ENCODE data around the gene DYRK1B. TPM values are rescaled to one million over a fixed set of nuclear protein-coding genes. Genes with fewer than 3 reads are reported as not detected.
"Not testable (repeated sequence)": the region's sequence is repeated elsewhere in the genome, so short reads cannot be mapped to it uniquely, and the experiment has no call there.

The DYRK1B gene
- polyA plus RNA-seq, 1 donor (not counting 4 experiments of a cell fraction or from before 2014, with no cell fraction given) = 4.6 TPM

DNA sequence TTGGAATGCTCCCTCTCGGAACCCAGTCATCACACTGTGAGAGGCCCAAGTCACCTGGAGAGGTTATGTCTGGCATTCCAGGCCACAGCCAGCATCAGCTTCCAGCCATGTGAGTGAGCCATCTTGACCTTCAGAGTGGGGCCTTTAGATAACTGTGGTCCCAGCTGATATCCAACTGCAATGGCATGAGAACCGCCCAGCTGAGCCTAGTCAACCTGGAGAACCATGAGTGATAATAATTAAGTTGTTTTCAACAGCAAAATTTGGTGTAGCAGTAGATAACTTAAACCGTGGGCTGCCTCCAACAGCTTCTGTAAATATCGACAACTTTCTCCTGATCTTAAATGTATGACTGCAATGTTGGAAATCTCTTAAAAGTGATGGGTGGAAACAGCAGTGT, 24.6 kb downstream of the DYRK1B start:
- H3K79me2 ChIP-seq (ENCODE audit: control insufficient read depth, insufficient read depth, low read length) = no peaks in the 10 kb centered on the region
- H3K4me3 ChIP-seq (ENCODE audit: control insufficient read depth in 2 of 3, extremely low read depth in 1 of 3, insufficient read depth in 2 of 3, low read depth in 1 of 3, low read length in 3 of 3) = no peak overlapping the region
- H4K20me1 ChIP-seq (ENCODE audit: control insufficient read depth, extremely low read depth, insufficient read depth, low read length) = no peaks in the 10 kb centered on the region
- no peak overlapping the region for H3K9ac ChIP-seq (ENCODE audit: control insufficient read depth, extremely low read depth, insufficient read depth, low read length)
- H3K9me3 ChIP-seq (ENCODE audit: control insufficient read depth, low read depth, low read length) = no peaks in the 10 kb centered on the region
- H2AFZ ChIP-seq (ENCODE audit: control insufficient read depth, low read length) = no peak overlapping the region
- DNase-seq (ENCODE audit: low read depth, low spot score) (no peak), FAIRE-seq (no peak)
- H3K4me1 ChIP-seq (ENCODE audit: control insufficient read depth, extremely low read depth, insufficient read depth, low read length) = no peaks in the 10 kb centered on the region
- no peaks in the 10 kb centered on the region for H3K36me3 ChIP-seq (ENCODE audit: control insufficient read depth in 2 of 2, extremely low read depth in 1 of 2, insufficient read depth in 2 of 2, low read length in 2 of 2)
- no peaks in the 10 kb centered on the region for H3K9me1 ChIP-seq (ENCODE audit: control insufficient read depth, extremely low read depth, insufficient read depth, low read length)
- no peaks in the 10 kb centered on the region for H3K27me3 ChIP-seq (ENCODE audit: control insufficient read depth, extremely low read depth, insufficient read depth, low read length)
- dilution Hi-C loops (cut with MboI; ENCODE audit: extremely low pct_ligation_motif_present, low sequenced_read_pairs) = no loop called here
- no peak overlapping the region for H3K4me2 ChIP-seq (ENCODE audit: control insufficient read depth, extremely low read depth, insufficient read depth, low read depth, low read length)
- TF ChIP-seq EZH2 (IDR thresholded peaks at IDR 0.05; ENCODE audit: low read length) (no peak), CTCF (optimal IDR thresholded peaks at IDR 0.05 in 1 of 3, IDR thresholded peaks at IDR 0.05 in 1 of 3, conservative IDR thresholded peaks at IDR 0.05 in 1 of 3; ENCODE audit: extremely low read depth in 1 of 3, insufficient read depth in 2 of 3, low read length in 3 of 3) (no peak)
- H3K27ac ChIP-seq (ENCODE audit: control insufficient read depth, insufficient read depth, low read length) = no peak overlapping the region

DNA sequence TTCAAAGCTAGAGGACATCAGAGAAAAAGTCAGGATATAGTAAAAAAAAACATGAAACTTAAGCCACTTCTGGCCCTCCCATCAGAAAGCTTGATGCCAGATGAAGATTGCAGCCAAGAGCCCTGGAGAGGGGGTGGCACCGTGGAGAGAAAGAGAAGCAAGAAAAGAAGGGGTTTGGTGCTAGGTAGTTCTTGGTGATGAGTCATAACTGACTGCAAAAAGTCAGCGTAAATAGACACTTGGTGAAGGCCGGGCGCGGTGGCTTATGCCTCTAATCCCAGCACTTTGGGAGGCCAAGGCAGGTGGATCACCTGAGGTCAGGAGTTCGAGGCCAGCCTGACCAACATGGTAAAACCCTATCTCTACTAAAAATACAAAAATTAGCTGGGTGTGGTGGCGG, 25.3 kb downstream of the DYRK1B start:
- H2AFZ ChIP-seq (ENCODE audit: control insufficient read depth, low read length); H3K36me3 ChIP-seq (ENCODE audit: control insufficient read depth in 2 of 2, extremely low read depth in 1 of 2, insufficient read depth in 2 of 2, low read length in 2 of 2); H3K27ac ChIP-seq (ENCODE audit: control insufficient read depth, insufficient read depth, low read length); FAIRE-seq; H3K9ac ChIP-seq (ENCODE audit: control insufficient read depth, extremely low read depth, insufficient read depth, low read length); H3K4me1 ChIP-seq (ENCODE audit: control insufficient read depth, extremely low read depth, insufficient read depth, low read length); dilution Hi-C loops (cut with MboI; ENCODE audit: extremely low pct_ligation_motif_present, low sequenced_read_pairs); H3K4me2 ChIP-seq (ENCODE audit: control insufficient read depth, extremely low read depth, insufficient read depth, low read depth, low read length); H3K4me3 ChIP-seq (ENCODE audit: control insufficient read depth in 2 of 3, extremely low read depth in 1 of 3, insufficient read depth in 2 of 3, low read depth in 1 of 3, low read length in 3 of 3); H3K79me2 ChIP-seq (ENCODE audit: control insufficient read depth, insufficient read depth, low read length); H3K9me3 ChIP-seq (ENCODE audit: control insufficient read depth, low read depth, low read length); H3K27me3 ChIP-seq (ENCODE audit: control insufficient read depth, extremely low read depth, insufficient read depth, low read length); H3K9me1 ChIP-seq (ENCODE audit: control insufficient read depth, extremely low read depth, insufficient read depth, low read length); DNase-seq (ENCODE audit: low read depth, low spot score); H4K20me1 ChIP-seq (ENCODE audit: control insufficient read depth, extremely low read depth, insufficient read depth, low read length): not testable (repeated sequence)

- H3K36me3 ChIP-seq (ENCODE audit: control insufficient read depth in 2 of 2, extremely low read depth in 1 of 2, insufficient read depth in 2 of 2, low read length in 2 of 2) = no peaks in the 10 kb centered on the region
- DNase-seq (ENCODE audit: low read depth, low spot score) (no peak), FAIRE-seq (no peak)
- no peaks in the 10 kb centered on the region for H3K79me2 ChIP-seq (ENCODE audit: control insufficient read depth, insufficient read depth, low read length)
- H3K4me1 ChIP-seq (ENCODE audit: control insufficient read depth, extremely low read depth, insufficient read depth, low read length) = no peaks in the 10 kb centered on the region
- no peak overlapping the region for H3K27ac ChIP-seq (ENCODE audit: control insufficient read depth, insufficient read depth, low read length)
- no peaks in the 10 kb centered on the region for H3K27me3 ChIP-seq (ENCODE audit: control insufficient read depth, extremely low read depth, insufficient read depth, low read length)
- H3K9me3 ChIP-seq (ENCODE audit: control insufficient read depth, low read depth, low read length) = no peaks in the 10 kb centered on the region
- no peak overlapping the region for H3K4me2 ChIP-seq (ENCODE audit: control insufficient read depth, extremely low read depth, insufficient read depth, low read depth, low read length)
- TF ChIP-seq EZH2 (IDR thresholded peaks at IDR 0.05; ENCODE audit: low read length) (no peak), CTCF (optimal IDR thresholded peaks at IDR 0.05 in 1 of 3, IDR thresholded peaks at IDR 0.05 in 1 of 3, conservative IDR thresholded peaks at IDR 0.05 in 1 of 3; ENCODE audit: extremely low read depth in 1 of 3, insufficient read depth in 2 of 3, low read length in 3 of 3) (no peak)
- no peak overlapping the region for H3K4me3 ChIP-seq (ENCODE audit: control insufficient read depth in 2 of 3, extremely low read depth in 1 of 3, insufficient read depth in 2 of 3, low read depth in 1 of 3, low read length in 3 of 3)
- no peaks in the 10 kb centered on the region for H4K20me1 ChIP-seq (ENCODE audit: control insufficient read depth, extremely low read depth, insufficient read depth, low read length)
- dilution Hi-C loops (cut with MboI; ENCODE audit: extremely low pct_ligation_motif_present, low sequenced_read_pairs) = no loop called here
- H2AFZ ChIP-seq (ENCODE audit: control insufficient read depth, low read length) = no peak overlapping the region
- no peaks in the 10 kb centered on the region for H3K9me1 ChIP-seq (ENCODE audit: control insufficient read depth, extremely low read depth, insufficient read depth, low read length)
- no peak overlapping the region for H3K9ac ChIP-seq (ENCODE audit: control insufficient read depth, extremely low read depth, insufficient read depth, low read length)
Observed at GRCh38 chr19:39807846-39808364, 26.1 kb downstream of the DYRK1B start.

All from keratinocyte (primary cell).